NCI-H2196 (cell line): ENCODE measurements around the gene SGCG.

Source experiments
- DNase-seq: peaks from one replicate; lab custom pipeline; 2025; ENCODE audit not compliant: unreplicated experiment; lab: John Stamatoyannopoulos, UW

The SGCG gene

DNA sequence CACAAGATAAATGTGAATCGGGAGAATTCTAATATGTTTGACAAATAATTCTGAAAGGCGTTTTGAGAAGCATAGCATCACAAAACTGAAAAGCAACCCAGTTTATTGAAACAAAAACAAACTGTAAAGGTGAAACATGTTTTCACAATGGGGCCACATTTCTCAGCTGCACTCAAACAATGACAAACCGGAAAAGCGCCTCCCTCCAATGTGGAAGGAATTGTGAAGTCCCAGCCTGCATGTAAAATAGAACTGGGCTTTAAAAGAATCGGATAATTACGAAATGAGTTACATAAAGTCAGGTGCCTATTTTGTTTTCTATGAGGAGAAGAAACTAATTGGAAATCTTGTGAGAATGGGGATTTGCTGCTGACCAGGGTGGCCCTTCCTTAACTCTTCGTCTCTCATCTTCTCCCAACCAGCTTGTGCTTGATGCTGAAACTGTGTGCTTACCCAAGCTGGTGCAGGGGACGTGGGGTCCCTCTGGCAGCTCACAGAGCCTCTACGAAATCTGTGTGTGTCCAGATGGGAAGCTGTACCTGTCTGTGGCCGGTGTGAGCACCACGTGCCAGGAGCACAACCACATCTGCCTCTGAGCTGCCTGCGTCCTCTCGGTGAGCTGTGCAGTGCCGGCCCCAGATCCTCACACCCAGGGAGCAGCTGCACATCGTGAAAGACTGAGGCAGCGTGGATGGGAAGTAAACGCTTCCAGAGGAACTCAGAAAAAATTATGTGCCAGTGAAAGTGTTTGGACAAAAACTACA is 143.3 kb downstream of the SGCG start:
- no peak for DNase-seq

GRCh38 chr13:23325191-23325590 is 144.4 kb downstream of the SGCG start:
- no peak for DNase-seq

DNA sequence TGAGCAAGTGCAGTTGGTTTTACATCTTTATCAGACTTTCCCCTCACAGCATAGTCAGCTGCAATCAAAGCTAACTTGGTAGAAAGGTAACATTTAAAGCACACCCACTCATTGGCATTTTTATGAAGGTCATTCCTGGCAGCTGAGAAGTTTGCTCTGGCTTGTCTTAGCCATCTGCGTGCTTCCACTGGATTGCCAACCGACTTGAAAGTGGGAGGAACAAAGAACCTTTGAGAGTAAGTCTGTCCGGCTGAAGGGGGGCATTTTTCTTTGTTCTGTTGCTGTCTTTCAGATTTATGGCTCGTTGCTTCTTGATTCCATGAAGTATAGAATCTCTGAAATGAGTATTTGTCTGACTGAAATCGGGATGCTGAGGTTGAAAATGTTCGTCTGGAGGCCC is 149.6 kb downstream of the SGCG start:
- no peak for DNase-seq

DNA sequence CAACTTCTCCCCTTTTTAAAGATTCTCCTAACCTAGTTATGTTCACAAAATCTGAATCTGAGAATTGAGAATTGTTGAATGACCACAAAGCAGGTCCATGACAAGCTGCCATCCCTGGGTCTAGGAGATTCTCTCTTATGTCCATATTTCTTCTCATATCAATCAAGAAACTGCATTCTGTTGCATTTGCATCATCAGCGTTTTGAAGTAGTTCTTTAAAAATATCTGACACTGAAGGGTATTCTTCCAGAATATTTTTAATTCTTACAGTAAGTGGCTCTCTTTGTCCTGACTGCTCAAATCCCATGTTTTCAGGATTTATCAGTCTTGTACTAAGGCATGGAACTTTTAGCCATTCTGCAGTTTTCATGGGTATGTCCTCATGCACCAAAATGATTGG is 158.4 kb downstream of the SGCG start:
- no peak for DNase-seq

DNA sequence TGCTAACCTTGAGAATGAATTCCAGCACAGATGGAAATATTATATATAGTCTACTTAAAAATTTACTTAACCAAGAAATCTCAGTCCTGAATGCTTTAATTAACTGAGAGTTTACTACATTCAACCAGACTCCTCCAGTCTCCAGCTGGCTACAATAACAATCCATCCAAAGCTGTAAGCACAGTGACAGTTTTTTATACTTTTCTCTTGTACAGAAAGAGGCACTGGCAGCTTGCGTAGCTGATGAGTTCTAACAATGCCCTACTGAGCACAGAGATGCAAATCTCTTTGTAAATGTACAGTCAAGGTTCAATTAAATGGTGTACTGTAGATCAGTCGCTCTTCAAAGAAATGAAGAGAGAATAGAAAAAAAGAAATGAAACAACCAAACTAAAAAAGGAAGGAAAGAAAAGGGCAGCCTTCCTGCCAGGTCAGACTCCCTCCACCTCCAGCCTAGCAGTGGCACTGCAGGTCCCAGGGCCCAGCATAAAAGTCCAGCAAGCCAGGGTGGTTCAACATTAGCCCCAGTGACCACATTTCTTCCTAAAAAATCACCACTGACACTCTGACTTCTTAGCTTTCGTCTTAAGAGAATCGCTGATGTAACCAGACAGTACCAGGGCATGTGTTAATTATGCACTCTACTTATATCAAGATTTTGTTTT is 164.3 kb downstream of the SGCG start:
- DNase-seq = no peak

DNA sequence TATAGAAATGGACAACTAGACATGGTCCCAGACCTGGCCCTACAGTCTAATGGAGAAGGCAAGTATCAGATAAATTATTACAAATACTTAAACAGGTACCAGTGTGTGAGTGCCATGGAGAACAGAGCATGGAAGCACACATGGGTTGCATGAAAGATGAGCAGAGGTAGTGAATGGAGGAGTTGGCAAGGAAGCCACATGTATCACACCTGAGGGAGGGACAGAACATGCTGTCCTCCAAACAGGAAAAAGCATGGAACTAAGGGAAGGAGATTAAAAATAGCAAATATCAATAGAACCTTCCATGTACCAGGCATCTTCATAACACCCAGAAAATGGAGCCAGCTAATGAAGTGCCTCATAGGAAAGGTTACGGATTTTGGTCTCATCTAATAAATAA is 166.8 kb downstream of the SGCG start:
- DNase-seq = no peak

GRCh38 chr13:23348262-23349127 is 167.7 kb downstream of the SGCG start:
- no peak for DNase-seq

GRCh38 chr13:23349161-23349897 is 168.6 kb downstream of the SGCG start:
- DNase-seq = no peak

GRCh38 chr13:23350009-23350408 is 169.2 kb downstream of the SGCG start:
- DNase-seq = no peak

- no peak for DNase-seq
Measured at GRCh38 chr13:23352161-23352560, 171.4 kb downstream of the SGCG start.

DNA sequence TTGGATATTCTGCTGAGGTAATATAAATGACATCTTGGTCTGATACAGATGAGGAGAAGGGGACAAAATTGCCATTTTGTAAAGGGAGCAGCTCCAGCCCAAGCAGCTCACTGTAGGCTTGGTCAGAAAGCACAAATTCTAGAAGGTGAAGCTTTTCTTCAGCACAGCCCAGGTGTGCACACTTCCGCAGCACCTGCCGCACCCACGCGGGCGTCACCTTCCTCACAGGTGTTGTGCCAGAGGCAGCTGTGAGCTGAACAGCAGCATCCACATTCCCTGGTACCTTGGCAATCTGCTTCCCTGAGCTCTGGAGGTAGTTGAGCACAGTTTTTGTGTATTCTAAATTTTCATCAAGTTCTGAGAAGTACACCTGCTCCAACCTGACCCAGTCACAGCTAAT is 173.7 kb downstream of the SGCG start:
- no peak for DNase-seq

GRCh38 chr13:23356368-23356767 is 175.6 kb downstream of the SGCG start:
- no peak for DNase-seq

DNA sequence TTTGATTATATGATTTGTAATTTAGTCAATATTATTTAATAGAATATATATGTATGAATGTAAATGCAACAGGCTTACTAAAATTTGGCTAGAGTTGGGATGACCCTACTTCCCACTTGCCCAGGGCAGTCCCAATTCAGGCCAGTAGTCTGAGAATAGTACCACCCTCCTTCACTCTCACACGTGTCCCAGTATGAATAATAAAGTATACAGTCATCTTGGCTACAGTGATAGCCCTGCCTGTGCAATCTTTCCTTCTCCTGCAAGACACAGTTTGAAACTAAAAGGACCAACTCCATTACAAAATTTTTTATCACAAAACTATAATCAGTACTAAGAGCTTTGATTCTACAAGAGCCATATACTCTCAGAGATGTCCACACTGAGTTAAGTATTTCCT is 176.6 kb downstream of the SGCG start:
- no peak for DNase-seq

- no peak for DNase-seq
Measured at GRCh38 chr13:23359882-23360281, 179.1 kb downstream of the SGCG start.

DNA sequence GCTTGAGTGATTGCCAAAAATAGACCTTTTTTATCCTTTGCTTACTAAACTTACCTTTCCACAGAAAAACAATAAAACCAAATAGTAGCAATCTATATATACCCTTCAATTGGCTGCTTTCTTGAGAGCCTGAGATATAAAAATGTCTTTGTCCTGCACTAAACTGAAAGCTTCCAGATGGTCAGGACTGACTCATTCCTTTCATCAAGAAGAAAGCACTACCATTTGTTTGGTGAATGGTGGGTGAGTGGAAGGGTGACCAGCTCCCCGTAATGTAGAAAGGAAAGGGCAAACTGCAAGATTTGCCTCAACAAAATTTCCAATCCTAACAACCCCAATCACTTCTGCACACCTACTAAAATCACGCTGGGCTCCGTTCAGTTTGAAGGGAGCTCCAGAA is 184.9 kb downstream of the SGCG start:
- DNase-seq = no peak

DNA sequence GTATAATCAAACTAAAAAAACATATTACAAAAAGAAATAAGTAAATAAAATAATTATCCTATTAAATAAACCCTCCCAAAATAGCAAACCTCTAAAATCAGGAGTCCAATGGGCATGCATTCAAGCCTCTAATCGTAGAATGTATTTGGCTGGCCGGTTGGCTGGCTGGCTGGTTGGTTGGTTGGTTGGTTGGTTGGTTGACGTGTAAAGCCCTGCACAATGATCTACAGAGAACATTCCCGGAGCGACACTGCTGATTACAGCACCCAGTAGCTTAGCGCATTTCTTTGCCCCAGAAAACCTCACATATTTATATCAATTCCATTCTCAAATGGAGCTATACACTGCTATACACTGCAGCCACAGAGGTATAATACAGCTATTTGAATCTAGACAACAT is 187.1 kb downstream of the SGCG start:
- no peak for DNase-seq

DNA sequence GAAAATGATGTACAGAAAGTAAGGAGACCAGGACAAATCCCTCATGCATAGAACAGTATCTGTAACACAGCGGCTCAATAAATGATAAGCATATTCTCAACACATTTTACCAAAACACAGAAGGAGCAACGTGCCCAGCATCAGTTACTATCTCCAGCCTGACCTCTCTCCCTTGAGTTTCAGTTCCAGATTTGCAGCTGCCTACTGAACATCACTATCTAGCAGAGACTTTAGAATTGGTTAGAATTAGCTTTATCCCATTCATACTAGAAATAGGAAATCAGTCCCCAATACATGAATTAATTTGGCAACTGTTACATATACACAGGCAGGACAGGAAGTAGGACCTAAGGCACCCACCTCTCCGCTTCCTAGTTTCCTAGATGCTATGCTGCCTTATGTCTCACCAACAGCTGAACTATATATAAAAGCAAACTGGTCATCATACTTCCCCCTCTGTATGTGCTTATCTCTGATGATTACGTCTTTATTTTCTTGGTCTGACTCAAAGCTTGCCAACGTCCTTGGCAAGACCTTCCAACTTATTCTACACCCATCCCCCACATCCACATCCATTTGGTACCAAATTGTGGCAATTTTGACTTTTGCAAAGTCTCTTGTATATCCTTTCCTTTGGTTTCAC is 191.6 kb downstream of the SGCG start:
- no peak for DNase-seq
